Measurements from ENCODE around the gene POU6F1. TPM values are rescaled to one million over a fixed set of nuclear protein-coding genes. Genes with fewer than 3 reads are reported as not detected.

The POU6F1 gene
- total RNA-seq, 5 donors from 2014 or later (not counting 1 experiment from before 2014, with no cell fraction given), result 29.4 to 61.9 (median 45.4) TPM

DNA sequence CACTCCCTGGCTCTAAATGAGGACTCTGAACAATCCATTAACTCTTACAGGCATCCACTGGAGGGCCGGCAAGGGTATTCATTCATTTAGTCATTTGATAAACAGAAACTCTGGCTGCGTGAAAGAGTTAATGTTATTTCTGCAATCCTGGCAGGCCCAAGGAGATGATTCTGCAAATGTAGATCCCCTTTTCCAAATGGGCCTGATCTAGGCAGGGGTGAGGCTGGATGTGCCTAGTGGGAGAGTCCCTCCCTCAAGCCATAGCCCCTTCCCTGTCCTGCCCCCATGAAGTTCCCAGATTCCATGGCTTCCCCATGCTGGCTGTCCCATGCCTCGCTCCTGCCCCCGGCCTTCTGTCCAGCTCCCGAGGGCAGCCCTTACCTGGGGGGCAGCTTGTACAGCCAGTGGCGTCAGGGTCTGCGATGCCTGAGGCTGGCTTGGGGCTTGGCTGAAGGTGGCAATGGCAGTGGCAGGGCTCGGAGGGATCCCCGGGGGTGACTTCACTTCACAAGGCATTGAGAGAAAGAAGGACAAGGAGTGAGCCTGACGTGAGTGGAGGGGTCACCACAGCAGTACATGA, 18.4 kb downstream of the POU6F1 start:
- no peak overlapping the region for H3K4me3 Mint-ChIP-seq
- WGBS (ENCODE audit: insufficient coverage), result 84% methylated on average over 3 of the region's 10 CpGs
- ATAC-seq (replicated peaks in 1 of 4), result no peak
- no peaks in the 10 kb centered on the region for H3K27me3 Mint-ChIP-seq
- ChIA-PET CTCF (no interaction called here), POLR2A (no interaction called here)
- peaks cover 7 to 21% (median 13%) of the 10 kb centered on the region in 3 donors for H3K4me1 Mint-ChIP-seq
- H3K27me3 ChIP-seq (replicated peaks in 1 of 2; ENCODE audit: control insufficient read depth in 2 of 2, extremely low read depth in 1 of 2, insufficient read depth in 2 of 2, low read length in 1 of 2), result no peaks in the 10 kb centered on the region
- H3K36me3 ChIP-seq (ENCODE audit: control insufficient read depth in 2 of 2, extremely low read depth in 1 of 2, insufficient read depth in 1 of 2, low read length in 1 of 2), result peaks cover 0 to 8% of the 10 kb centered on the region in 2 donors
- H3K4me3 ChIP-seq (ENCODE audit: control insufficient read depth in 1 of 2, extremely low read depth in 1 of 2, low read length in 1 of 2), result no peak overlapping the region
- H3K4me1 ChIP-seq (ENCODE audit: control insufficient read depth in 1 of 2, extremely low read depth in 1 of 2, insufficient read depth in 2 of 2, low read length in 2 of 2), result peaks cover 2 to 14% of the 10 kb centered on the region in 2 experiments
- no peak overlapping the region for H3K27ac ChIP-seq (ENCODE audit: low read length)
- no peak for DNase-seq
- peak overlapping the region in 1 of 2 donors; percentile 75 for H3K27ac Mint-ChIP-seq
- H3K9me3 Mint-ChIP-seq, result no peaks in the 10 kb centered on the region
- no peaks in the 10 kb centered on the region for H3K9me3 ChIP-seq
- peaks cover 7% of the 10 kb centered on the region for H3K36me3 Mint-ChIP-seq

DNA sequence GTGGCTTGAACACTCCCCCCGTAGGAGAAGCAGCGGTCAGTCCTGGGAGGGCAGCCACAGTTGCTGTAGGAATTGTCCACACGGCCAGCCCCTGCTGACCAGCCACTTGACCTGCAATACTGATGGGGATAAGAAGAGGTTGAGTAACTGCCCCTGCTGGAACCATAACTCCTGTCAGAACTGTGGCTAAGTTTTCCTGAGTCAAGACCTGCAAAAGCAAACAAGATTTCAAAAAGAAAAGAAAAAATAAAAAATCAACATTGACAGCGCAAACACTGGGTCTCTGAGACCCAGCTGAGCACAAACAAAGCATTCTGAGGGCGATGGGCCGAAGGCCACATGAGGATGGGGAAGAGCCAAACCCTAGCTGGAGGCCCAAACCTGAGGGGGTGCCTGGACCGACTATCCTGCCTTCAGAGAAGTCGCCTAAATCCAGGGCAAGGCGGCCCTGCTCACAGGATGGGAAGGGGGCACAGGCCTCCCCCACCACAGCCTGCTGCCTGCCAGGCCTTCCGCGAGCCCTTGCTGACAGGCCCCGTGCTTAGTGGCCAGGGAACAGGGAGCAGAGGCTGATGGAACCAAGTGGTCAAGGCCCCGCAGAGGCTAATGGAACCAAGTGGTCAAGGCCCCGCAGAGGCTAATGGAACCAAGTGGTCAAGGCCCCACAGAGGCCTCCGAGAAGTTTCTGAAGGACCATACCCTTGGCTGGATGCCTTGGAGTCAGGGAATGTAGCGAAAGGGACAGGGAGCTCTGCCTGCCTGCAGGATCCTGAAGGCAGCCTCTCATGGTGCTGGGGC, 19.1 kb downstream of the POU6F1 start:
- ChIA-PET CTCF (no interaction called here), POLR2A (no interaction called here)
- ATAC-seq (replicated peaks in 1 of 4) (no peak), DNase-seq (no peak)
- Mint-ChIP-seq H3K27ac (peak overlapping the region in 1 of 2 donors; percentile 27), H3K9me3 (no peaks in the 10 kb centered on the region), H3K4me1 (peaks cover 7 to 21% (median 11%) of the 10 kb centered on the region in 3 donors), H3K4me3 (no peak overlapping the region), H3K27me3 (no peaks in the 10 kb centered on the region), H3K36me3 (peaks cover 6% of the 10 kb centered on the region)
- WGBS (ENCODE audit: insufficient coverage), result 91% methylated on average over 9 of the region's 16 CpGs
- Histone ChIP-seq H3K36me3 (ENCODE audit: control insufficient read depth in 2 of 2, extremely low read depth in 1 of 2, insufficient read depth in 1 of 2, low read length in 1 of 2) (peaks cover 0 to 8% of the 10 kb centered on the region in 2 donors), H3K27ac (ENCODE audit: low read length) (no peak overlapping the region), H3K4me1 (ENCODE audit: control insufficient read depth in 1 of 2, extremely low read depth in 1 of 2, insufficient read depth in 2 of 2, low read length in 2 of 2) (peaks cover 2 to 12% of the 10 kb centered on the region in 2 experiments), H3K4me3 (ENCODE audit: control insufficient read depth in 1 of 2, extremely low read depth in 1 of 2, low read length in 1 of 2) (no peak overlapping the region), H3K27me3 (replicated peaks in 1 of 2; ENCODE audit: control insufficient read depth in 2 of 2, extremely low read depth in 1 of 2, insufficient read depth in 2 of 2, low read length in 1 of 2) (no peaks in the 10 kb centered on the region), H3K9me3 (no peaks in the 10 kb centered on the region)

DNA sequence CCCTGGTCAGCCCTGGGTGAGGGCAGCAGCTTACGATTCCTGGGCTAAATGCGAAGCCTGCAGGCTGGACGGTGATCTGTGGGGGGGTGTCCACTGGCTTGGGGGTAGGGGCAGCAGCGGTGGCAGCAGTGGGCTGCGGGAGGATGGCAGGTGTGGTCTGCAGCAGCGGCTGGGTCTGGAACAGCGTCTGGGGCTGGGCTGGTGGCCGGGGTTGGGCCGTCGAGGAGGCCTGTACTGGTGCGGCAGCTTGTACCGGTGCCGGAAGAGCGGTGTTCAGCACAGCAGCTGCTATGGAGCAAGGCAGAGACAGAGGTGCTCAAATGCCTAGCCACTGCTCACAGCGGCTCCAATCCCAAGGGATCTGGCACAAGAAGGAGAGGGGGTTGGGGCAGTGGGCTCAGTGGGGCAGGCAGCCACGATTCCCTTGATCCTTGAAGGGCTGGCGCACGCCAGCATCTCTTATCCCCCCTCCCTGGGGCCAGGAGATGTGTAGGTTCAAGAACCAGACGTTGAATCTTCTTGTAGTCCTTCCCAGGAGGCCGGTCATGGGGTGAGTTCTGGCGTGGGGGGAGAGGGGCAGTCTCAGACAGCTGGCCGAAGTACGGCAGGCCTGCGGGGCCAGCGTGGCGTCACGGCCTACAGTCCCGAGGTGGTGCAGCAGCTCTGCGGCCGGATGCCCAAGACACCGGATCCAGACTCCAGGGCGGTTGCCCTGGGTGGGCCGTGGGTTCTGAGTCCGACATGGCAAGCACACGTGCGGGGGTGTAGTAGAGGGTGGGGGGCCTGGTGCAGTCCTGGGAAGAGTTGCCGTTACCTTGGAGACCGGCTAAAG, 19.9 kb downstream of the POU6F1 start:
- Histone ChIP-seq H3K27me3 (replicated peaks in 1 of 2; ENCODE audit: control insufficient read depth in 2 of 2, extremely low read depth in 1 of 2, insufficient read depth in 2 of 2, low read length in 1 of 2) (no peaks in the 10 kb centered on the region), H3K4me1 (ENCODE audit: control insufficient read depth in 1 of 2, extremely low read depth in 1 of 2, insufficient read depth in 2 of 2, low read length in 2 of 2) (peaks cover 0 to 5% of the 10 kb centered on the region in 2 experiments), H3K4me3 (ENCODE audit: control insufficient read depth in 1 of 2, extremely low read depth in 1 of 2, low read length in 1 of 2) (no peak overlapping the region), H3K9me3 (no peaks in the 10 kb centered on the region), H3K27ac (ENCODE audit: low read length) (no peak overlapping the region), H3K36me3 (ENCODE audit: control insufficient read depth in 2 of 2, extremely low read depth in 1 of 2, insufficient read depth in 1 of 2, low read length in 1 of 2) (peaks cover 0 to 8% of the 10 kb centered on the region in 2 donors)
- CTCF ChIA-PET, result no interaction called here
- no peaks in the 10 kb centered on the region for H3K36me3 Mint-ChIP-seq
- WGBS (ENCODE audit: insufficient coverage), result 95% methylated on average over 28 of the region's 38 CpGs
- no peak for DNase-seq
- no peak for ATAC-seq (replicated peaks in 1 of 4)
- H3K4me1 Mint-ChIP-seq, result peaks cover 0 to 13% (median 3%) of the 10 kb centered on the region in 3 donors
- no peaks in the 10 kb centered on the region for H3K9me3 Mint-ChIP-seq
- no peaks in the 10 kb centered on the region for H3K27me3 Mint-ChIP-seq
- no peak overlapping the region for H3K4me3 Mint-ChIP-seq
- peak overlapping the region in 1 of 2 donors; percentile 27 for H3K27ac Mint-ChIP-seq
- POLR2A ChIA-PET, result no interaction called here

DNA sequence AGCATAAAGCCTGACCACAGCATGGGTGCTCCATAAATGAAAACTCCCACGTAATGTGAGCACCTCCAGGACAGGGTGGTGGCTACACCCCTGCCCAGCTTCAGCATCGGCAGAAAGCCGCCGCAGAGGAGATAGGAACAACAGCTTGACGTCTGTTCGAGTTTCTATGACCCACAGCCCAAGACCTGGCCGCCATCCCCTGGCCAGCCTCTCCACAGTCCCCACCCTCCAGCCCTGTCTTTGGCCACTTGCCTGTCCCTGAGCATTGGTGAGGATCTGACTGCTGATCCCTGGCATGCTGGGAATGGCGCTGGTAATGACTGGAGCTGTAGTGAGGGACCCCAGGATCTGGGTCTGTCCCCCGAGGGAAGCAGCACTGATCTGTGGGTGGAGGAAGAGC, 21.3 kb downstream of the POU6F1 start:
- H3K36me3 Mint-ChIP-seq, result peaks cover 8% of the 10 kb centered on the region
- no peak overlapping the region for H3K27ac ChIP-seq (ENCODE audit: low read length)
- CTCF ChIA-PET, result no interaction called here
- H3K4me1 ChIP-seq (ENCODE audit: control insufficient read depth in 1 of 2, extremely low read depth in 1 of 2, insufficient read depth in 2 of 2, low read length in 2 of 2), result no peaks in the 10 kb centered on the region
- peaks cover 0 to 10% of the 10 kb centered on the region in 2 donors for H3K36me3 ChIP-seq (ENCODE audit: control insufficient read depth in 2 of 2, extremely low read depth in 1 of 2, insufficient read depth in 1 of 2, low read length in 1 of 2)
- H3K27me3 ChIP-seq (replicated peaks in 1 of 2; ENCODE audit: control insufficient read depth in 2 of 2, extremely low read depth in 1 of 2, insufficient read depth in 2 of 2, low read length in 1 of 2), result no peaks in the 10 kb centered on the region
- 95% methylated on average over 9 of the region's 9 CpGs for WGBS (ENCODE audit: insufficient coverage)
- H3K9me3 ChIP-seq, result no peaks in the 10 kb centered on the region
- peaks cover 0 to 6% (median 0%) of the 10 kb centered on the region in 3 donors for H3K4me1 Mint-ChIP-seq
- DNase-seq (no peak), ATAC-seq (replicated peaks in 1 of 4) (no peak)
- POLR2A ChIA-PET, result no interaction called here
- no peak overlapping the region for H3K4me3 ChIP-seq (ENCODE audit: control insufficient read depth in 1 of 2, extremely low read depth in 1 of 2, low read length in 1 of 2)
- no peaks in the 10 kb centered on the region for H3K9me3 Mint-ChIP-seq
- no peaks in the 10 kb centered on the region for H3K27me3 Mint-ChIP-seq
- H3K4me3 Mint-ChIP-seq, result no peak overlapping the region
- no peak overlapping the region for H3K27ac Mint-ChIP-seq

DNA sequence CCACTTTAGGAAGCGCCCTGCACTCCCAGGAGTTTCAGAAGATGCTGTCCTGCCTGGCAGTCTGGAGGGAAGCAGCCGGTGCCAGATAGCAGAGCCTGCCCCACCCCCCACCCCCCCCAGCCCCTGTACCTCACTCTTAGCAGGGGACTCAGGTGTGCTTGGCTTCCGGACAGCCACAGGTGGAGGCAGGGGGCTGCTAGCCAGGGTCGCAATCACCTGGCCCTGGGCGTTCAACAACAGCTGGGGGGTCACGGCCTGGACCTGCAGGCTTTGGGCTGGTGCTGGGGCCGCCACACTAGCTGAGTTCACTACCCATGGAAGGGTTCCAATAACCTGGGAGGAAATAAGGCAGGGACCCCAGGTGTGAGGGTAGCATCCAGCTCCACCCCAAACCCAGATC, 22.0 kb downstream of the POU6F1 start:
- Mint-ChIP-seq H3K9me3 (no peaks in the 10 kb centered on the region), H3K27me3 (no peaks in the 10 kb centered on the region), H3K4me1 (peaks cover 0 to under 1% (median 0%) of the 10 kb centered on the region in 3 donors), H3K36me3 (peaks cover 15% of the 10 kb centered on the region), H3K4me3 (no peak overlapping the region), H3K27ac (no peak overlapping the region)
- DNase-seq (no peak), ATAC-seq (replicated peaks in 1 of 4) (no peak)
- POLR2A ChIA-PET, result no interaction called here
- no peak overlapping the region for H3K4me3 ChIP-seq (ENCODE audit: control insufficient read depth in 1 of 2, extremely low read depth in 1 of 2, low read length in 1 of 2)
- WGBS (ENCODE audit: insufficient coverage), result 87% methylated on average over 3 of the region's 7 CpGs
- H3K27ac ChIP-seq (ENCODE audit: low read length), result no peak overlapping the region
- no peaks in the 10 kb centered on the region for H3K27me3 ChIP-seq (replicated peaks in 1 of 2; ENCODE audit: control insufficient read depth in 2 of 2, extremely low read depth in 1 of 2, insufficient read depth in 2 of 2, low read length in 1 of 2)
- no peaks in the 10 kb centered on the region for H3K4me1 ChIP-seq (ENCODE audit: control insufficient read depth in 1 of 2, extremely low read depth in 1 of 2, insufficient read depth in 2 of 2, low read length in 2 of 2)
- H3K9me3 ChIP-seq, result no peaks in the 10 kb centered on the region
- CTCF ChIA-PET, result no interaction called here
- peaks cover 0 to 16% of the 10 kb centered on the region in 2 donors for H3K36me3 ChIP-seq (ENCODE audit: control insufficient read depth in 2 of 2, extremely low read depth in 1 of 2, insufficient read depth in 1 of 2, low read length in 1 of 2)

DNA sequence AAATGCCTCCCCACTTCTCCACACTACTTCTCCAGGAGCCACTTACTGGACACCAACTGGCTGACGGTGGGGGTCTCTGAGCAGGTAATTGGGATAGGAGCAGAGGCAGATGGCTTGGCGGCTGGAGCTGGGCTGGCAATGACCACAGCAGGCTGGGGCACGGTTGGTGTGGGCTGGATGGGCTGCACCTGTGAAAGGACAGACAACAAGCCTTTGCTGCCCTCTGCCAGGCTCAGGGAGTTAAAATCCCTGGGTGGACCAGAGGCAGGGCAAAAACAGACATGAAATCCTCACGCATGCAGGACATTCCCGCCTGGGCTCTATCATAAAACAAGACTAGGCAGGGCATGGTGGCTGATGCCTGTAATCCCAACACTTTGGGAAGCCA, 25.6 kb downstream of the POU6F1 start:
- Histone ChIP-seq H3K4me1 (ENCODE audit: control insufficient read depth in 1 of 2, extremely low read depth in 1 of 2, insufficient read depth in 2 of 2, low read length in 2 of 2) (no peaks in the 10 kb centered on the region), H3K27ac (ENCODE audit: low read length) (no peak overlapping the region), H3K9me3 (no peaks in the 10 kb centered on the region), H3K4me3 (ENCODE audit: control insufficient read depth in 1 of 2, extremely low read depth in 1 of 2, low read length in 1 of 2) (no peak overlapping the region), H3K36me3 (ENCODE audit: control insufficient read depth in 2 of 2, extremely low read depth in 1 of 2, insufficient read depth in 1 of 2, low read length in 1 of 2) (peaks cover 0 to 14% of the 10 kb centered on the region in 2 donors), H3K27me3 (replicated peaks in 1 of 2; ENCODE audit: control insufficient read depth in 2 of 2, extremely low read depth in 1 of 2, insufficient read depth in 2 of 2, low read length in 1 of 2) (no peaks in the 10 kb centered on the region)
- Mint-ChIP-seq H3K4me3 (no peak overlapping the region), H3K27ac (no peak overlapping the region), H3K36me3 (peaks cover 21% of the 10 kb centered on the region), H3K27me3 (no peaks in the 10 kb centered on the region), H3K9me3 (no peaks in the 10 kb centered on the region), H3K4me1 (peaks cover 0 to under 1% (median 0%) of the 10 kb centered on the region in 3 donors)
- ChIA-PET POLR2A (interaction anchor here in 1 of 2 donors (0.7 kb wide), 1 partner anchor 147 kb away, joined by 9 read pairs; no protein-coding TSS in a partner anchor), CTCF (no interaction called here)
- ATAC-seq (replicated peaks in 1 of 4), result no peak
- no peak for DNase-seq
- 87% methylated on average over 4 of the region's 5 CpGs for WGBS (ENCODE audit: insufficient coverage)

All from T-cell (primary cell).